ENCODE measurements around the gene RABGAP1L. TPM values are rescaled to one million over a fixed set of nuclear protein-coding genes. Genes with fewer than 3 reads are reported as not detected.

RABGAP1L gene
- polyA plus RNA-seq, 1 donor (not counting 4 experiments of a cell fraction or from before 2014, with no cell fraction given) = 24.2 TPM

- no peak overlapping the region for H2AFZ ChIP-seq (ENCODE audit: control insufficient read depth, low read length)
- H3K36me3 ChIP-seq (ENCODE audit: control insufficient read depth in 2 of 2, extremely low read depth in 1 of 2, insufficient read depth in 2 of 2, low read length in 2 of 2) = no peaks in the 10 kb centered on the region
- H4K20me1 ChIP-seq (ENCODE audit: control insufficient read depth, extremely low read depth, insufficient read depth, low read length) = no peaks in the 10 kb centered on the region
- no peak overlapping the region for H3K4me2 ChIP-seq (ENCODE audit: control insufficient read depth, extremely low read depth, insufficient read depth, low read depth, low read length)
- H3K4me1 ChIP-seq (ENCODE audit: control insufficient read depth, extremely low read depth, insufficient read depth, low read length) = no peaks in the 10 kb centered on the region
- H3K9ac ChIP-seq (ENCODE audit: control insufficient read depth, extremely low read depth, insufficient read depth, low read length) = no peak overlapping the region
- no peaks in the 10 kb centered on the region for H3K9me1 ChIP-seq (ENCODE audit: control insufficient read depth, extremely low read depth, insufficient read depth, low read length)
- H3K9me3 ChIP-seq (ENCODE audit: control insufficient read depth, low read depth, low read length) = no peaks in the 10 kb centered on the region
- dilution Hi-C loops (cut with MboI; ENCODE audit: extremely low pct_ligation_motif_present, low sequenced_read_pairs) = no loop called here
- H3K4me3 ChIP-seq (ENCODE audit: control insufficient read depth in 2 of 3, extremely low read depth in 1 of 3, insufficient read depth in 2 of 3, low read depth in 1 of 3, low read length in 3 of 3) = no peak overlapping the region
- FAIRE-seq (no peak), DNase-seq (ENCODE audit: low read depth, low spot score) (no peak)
- TF ChIP-seq, protein P1, sequence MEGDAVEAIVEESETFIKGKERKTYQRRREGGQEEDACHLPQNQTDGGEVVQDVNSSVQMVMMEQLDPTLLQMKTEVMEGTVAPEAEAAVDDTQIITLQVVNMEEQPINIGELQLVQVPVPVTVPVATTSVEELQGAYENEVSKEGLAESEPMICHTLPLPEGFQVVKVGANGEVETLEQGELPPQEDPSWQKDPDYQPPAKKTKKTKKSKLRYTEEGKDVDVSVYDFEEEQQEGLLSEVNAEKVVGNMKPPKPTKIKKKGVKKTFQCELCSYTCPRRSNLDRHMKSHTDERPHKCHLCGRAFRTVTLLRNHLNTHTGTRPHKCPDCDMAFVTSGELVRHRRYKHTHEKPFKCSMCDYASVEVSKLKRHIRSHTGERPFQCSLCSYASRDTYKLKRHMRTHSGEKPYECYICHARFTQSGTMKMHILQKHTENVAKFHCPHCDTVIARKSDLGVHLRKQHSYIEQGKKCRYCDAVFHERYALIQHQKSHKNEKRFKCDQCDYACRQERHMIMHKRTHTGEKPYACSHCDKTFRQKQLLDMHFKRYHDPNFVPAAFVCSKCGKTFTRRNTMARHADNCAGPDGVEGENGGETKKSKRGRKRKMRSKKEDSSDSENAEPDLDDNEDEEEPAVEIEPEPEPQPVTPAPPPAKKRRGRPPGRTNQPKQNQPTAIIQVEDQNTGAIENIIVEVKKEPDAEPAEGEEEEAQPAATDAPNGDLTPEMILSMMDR (optimal IDR thresholded peaks at IDR 0.05 in 1 of 3, IDR thresholded peaks at IDR 0.05 in 1 of 3, conservative IDR thresholded peaks at IDR 0.05 in 1 of 3; ENCODE audit: extremely low read depth in 1 of 3, insufficient read depth in 2 of 3, low read length in 3 of 3) = no peak
- H3K79me2 ChIP-seq (ENCODE audit: control insufficient read depth, insufficient read depth, low read length) = no peaks in the 10 kb centered on the region
- no peaks in the 10 kb centered on the region for H3K27me3 ChIP-seq (ENCODE audit: control insufficient read depth, extremely low read depth, insufficient read depth, low read length)
- no peak overlapping the region for H3K27ac ChIP-seq (ENCODE audit: control insufficient read depth, insufficient read depth, low read length)
These were observed 752.9 kb downstream of the RABGAP1L start for GRCh38 chr1:174912264-174912663.

GRCh38 chr1:174913225-174913903 lies 754.0 kb downstream of the RABGAP1L start:
- H3K4me1 ChIP-seq (ENCODE audit: control insufficient read depth, extremely low read depth, insufficient read depth, low read length) = no peaks in the 10 kb centered on the region
- H3K27me3 ChIP-seq (ENCODE audit: control insufficient read depth, extremely low read depth, insufficient read depth, low read length) = no peaks in the 10 kb centered on the region
- no peak overlapping the region for H2AFZ ChIP-seq (ENCODE audit: control insufficient read depth, low read length)
- no peak overlapping the region for H3K4me3 ChIP-seq (ENCODE audit: control insufficient read depth in 2 of 3, extremely low read depth in 1 of 3, insufficient read depth in 2 of 3, low read depth in 1 of 3, low read length in 3 of 3)
- FAIRE-seq = no peak
- no peak overlapping the region for H3K27ac ChIP-seq (ENCODE audit: control insufficient read depth, insufficient read depth, low read length)
- DNase-seq (ENCODE audit: low read depth, low spot score) = no peak
- H3K9me1 ChIP-seq (ENCODE audit: control insufficient read depth, extremely low read depth, insufficient read depth, low read length) = no peaks in the 10 kb centered on the region
- no peaks in the 10 kb centered on the region for H3K36me3 ChIP-seq (ENCODE audit: control insufficient read depth in 2 of 2, extremely low read depth in 1 of 2, insufficient read depth in 2 of 2, low read length in 2 of 2)
- no peak overlapping the region for H3K9ac ChIP-seq (ENCODE audit: control insufficient read depth, extremely low read depth, insufficient read depth, low read length)
- H3K9me3 ChIP-seq (ENCODE audit: control insufficient read depth, low read depth, low read length) = no peaks in the 10 kb centered on the region
- H4K20me1 ChIP-seq (ENCODE audit: control insufficient read depth, extremely low read depth, insufficient read depth, low read length) = no peaks in the 10 kb centered on the region
- TF ChIP-seq EZH2 (IDR thresholded peaks at IDR 0.05; ENCODE audit: low read length) = no peak
- TF ChIP-seq, protein P1 (optimal IDR thresholded peaks at IDR 0.05 in 1 of 3, IDR thresholded peaks at IDR 0.05 in 1 of 3, conservative IDR thresholded peaks at IDR 0.05 in 1 of 3; ENCODE audit: extremely low read depth in 1 of 3, insufficient read depth in 2 of 3, low read length in 3 of 3) = no peak
- H3K79me2 ChIP-seq (ENCODE audit: control insufficient read depth, insufficient read depth, low read length) = no peaks in the 10 kb centered on the region
- dilution Hi-C loops (cut with MboI; ENCODE audit: extremely low pct_ligation_motif_present, low sequenced_read_pairs) = no loop called here
- H3K4me2 ChIP-seq (ENCODE audit: control insufficient read depth, extremely low read depth, insufficient read depth, low read depth, low read length) = no peak overlapping the region

All from keratinocyte (primary cell).